Endodermal cell (in vitro differentiated cells): ENCODE measurements around the gene GNG12. TPM values are rescaled to one million over a fixed set of nuclear protein-coding genes. Genes with fewer than 3 reads are reported as not detected.

ENCODE experiments used
- DNase-seq: peaks from one replicate; pipeline ENCODE4 v3.0.0-alpha.2; 2017
- H3K27ac ChIP-seq: 2 replicates; pipeline ENCODE4 v1.5.1; 2013; ENCODE audit warnings: mild to moderate bottlenecking, low read depth, low read length, moderate library complexity
- H3K27me3 ChIP-seq: 2 replicates; pipeline ENCODE4 v1.6.1; 2013; ENCODE audit warnings: mild to moderate bottlenecking, low read length, moderate library complexity; ENCODE audit not compliant: insufficient read depth, control insufficient read depth, poor library complexity, severe bottlenecking
- H3K36me3 ChIP-seq: 2 replicates; pipeline ENCODE4 v1.7.0; 2013; ENCODE audit warnings: mild to moderate bottlenecking, low read length, moderate library complexity; ENCODE audit not compliant: control insufficient read depth, insufficient read depth
- H3K4me1 ChIP-seq: one replicate; pipeline ENCODE4 v1.7.0; 2013; ENCODE audit warnings: low read length; ENCODE audit not compliant: control insufficient read depth, insufficient read depth
- H3K4me3 ChIP-seq: 2 replicates; pipeline ENCODE4 v1.5.1; 2013; ENCODE audit warnings: mild to moderate bottlenecking, low read length, moderate library complexity
- H3K9ac ChIP-seq: 2 replicates; pipeline ENCODE4 v1.6.1; 2013; ENCODE audit warnings: mild to moderate bottlenecking, low read length, moderate library complexity; ENCODE audit not compliant: poor library complexity, severe bottlenecking; ENCODE audit errors: extremely low read depth
- H3K9me3 ChIP-seq: 2 replicates; pipeline ENCODE4 v1.6.1; 2013; ENCODE audit warnings: mild to moderate bottlenecking, low read length, moderate library complexity; ENCODE audit not compliant: control insufficient read depth
- H3K27ac Mint-ChIP-seq: 2 replicates; pipeline ENCODE4 v1.8.0; 2020; ENCODE audit warnings: mixed read lengths
- H3K27me3 Mint-ChIP-seq: 2 replicates; pipeline ENCODE4 v1.8.0; 2021; ENCODE audit warnings: mild to moderate bottlenecking, mixed read lengths; ENCODE audit not compliant: insufficient read depth
- H3K36me3 Mint-ChIP-seq: 2 replicates; pipeline ENCODE4 v1.8.0; 2020; ENCODE audit warnings: low read depth, mixed read lengths
- H3K4me1 Mint-ChIP-seq: 2 replicates; pipeline ENCODE4 v1.8.0; 2020; ENCODE audit warnings: mixed read lengths
- H3K4me3 Mint-ChIP-seq: 2 replicates; pipeline ENCODE4 v1.8.0; 2020; ENCODE audit warnings: mild to moderate bottlenecking, moderate library complexity, mixed read lengths
- H3K9me3 Mint-ChIP-seq: 2 replicates; pipeline ENCODE4 v1.8.0; 2020; ENCODE audit warnings: mild to moderate bottlenecking, mixed read lengths
- CTCF ChIP-seq: fragments of 200-600 bp; sonication (generic); conservative IDR thresholded peaks from 2 replicates; pipeline ENCODE4 v1.5.0; 2021; ENCODE audit warnings: antibody characterized with exemption, mild to moderate bottlenecking
- WGBS, 2 experiments: methylation state at CpG; one replicate each; pipeline versions ENCODE4 v1.1.5 to v1.1.7; 2013; ENCODE audit warnings: missing lambda C conversion rate in 2 of 2, mixed read lengths in 1 of 2; ENCODE audit not compliant: insufficient coverage in 1 of 2, insufficient read length in 1 of 2; 5-methylcytosine and 5-hydroxymethylcytosine counted together
- total RNA-seq, 2 donors: library from RNA; stranded (reverse); fragmentation: NEBNext Ultra II Directional in 1 of 2; extraction: Animal tissue kit (Norgen Biotek cat#: 25700) in 1 of 2; gene quantifications; 2 replicates in 1 of 2; 3 replicates in 1 of 2; pipeline ENCODE4 v1.2.1, GENCODE V29; 2021

Gene GNG12
- total RNA-seq, 2 donors from 2014 or later = 7.7 to 9.2 TPM

- Mint-ChIP-seq H3K27ac (no peak overlapping the region), H3K4me3 (no peak overlapping the region), H3K4me1 (no peaks in the 10 kb centered on the region), H3K36me3 (no peaks in the 10 kb centered on the region), H3K9me3 (no peaks in the 10 kb centered on the region), H3K27me3 (peaks cover 5% of the 10 kb centered on the region)
- H3K4me1 ChIP-seq = no peaks in the 10 kb centered on the region
- H3K4me3 ChIP-seq = no peak overlapping the region
- H3K36me3 ChIP-seq = no peaks in the 10 kb centered on the region
- TF ChIP-seq CTCF = no peak
- H3K9ac ChIP-seq = no peak overlapping the region
- H3K9me3 ChIP-seq = no peaks in the 10 kb centered on the region
- WGBS, 2 experiments = 100% methylated on average over 1 of the region's 1 CpG; no CpG with 5 or more reads in 1 of the 2 experiments
- DNase-seq = no peak
- no peak overlapping the region for H3K27ac ChIP-seq
- H3K27me3 ChIP-seq = no peaks in the 10 kb centered on the region
Measured at GRCh38 chr1:67879485-67879884, 46.2 kb upstream of the GNG12 start.

- Histone ChIP-seq H3K27ac (no peak overlapping the region), H3K27me3 (peaks cover 8% of the 10 kb centered on the region), H3K36me3 (no peaks in the 10 kb centered on the region), H3K9me3 (no peaks in the 10 kb centered on the region), H3K4me1 (no peaks in the 10 kb centered on the region), H3K4me3 (no peak overlapping the region), H3K9ac (no peak overlapping the region)
- Mint-ChIP-seq H3K27ac (no peak overlapping the region), H3K27me3 (no peaks in the 10 kb centered on the region), H3K4me1 (no peaks in the 10 kb centered on the region), H3K36me3 (no peaks in the 10 kb centered on the region), H3K9me3 (no peaks in the 10 kb centered on the region), H3K4me3 (no peak overlapping the region)
- TF ChIP-seq CTCF = no peak
- DNase-seq = no peak
- 91 to 92% methylated on average over 2 of the region's 2 CpGs for WGBS, 2 experiments
Measured at GRCh38 chr1:67874501-67875111, 41.3 kb upstream of the GNG12 start.

GRCh38 chr1:67869233-67869632 is 36.0 kb upstream of the GNG12 start:
- no peaks in the 10 kb centered on the region for H3K4me1 Mint-ChIP-seq
- Histone ChIP-seq H3K36me3 (no peaks in the 10 kb centered on the region), H3K9ac (no peak overlapping the region), H3K27me3 (peaks cover 8% of the 10 kb centered on the region), H3K9me3 (no peaks in the 10 kb centered on the region), H3K27ac (no peak overlapping the region), H3K4me3 (no peak overlapping the region), H3K4me1 (no peaks in the 10 kb centered on the region)
- no peaks in the 10 kb centered on the region for H3K9me3 Mint-ChIP-seq
- H3K4me3 Mint-ChIP-seq = no peak overlapping the region
- 100% methylated on average over 1 of the region's 1 CpG; no CpG with 5 or more reads in 1 of the 2 experiments for WGBS, 2 experiments
- DNase-seq = no peak
- no peaks in the 10 kb centered on the region for H3K27me3 Mint-ChIP-seq
- no peaks in the 10 kb centered on the region for H3K36me3 Mint-ChIP-seq
- no peak overlapping the region for H3K27ac Mint-ChIP-seq
- no peak for TF ChIP-seq CTCF
